ENCODE results near the gene TEC. TPM values are rescaled to one million over a fixed set of nuclear protein-coding genes. Genes with fewer than 3 reads are reported as not detected.

TEC gene
- total RNA-seq, 4 donors from 2014 or later = 3.6 to 12.7 (median 3.9) TPM

DNA sequence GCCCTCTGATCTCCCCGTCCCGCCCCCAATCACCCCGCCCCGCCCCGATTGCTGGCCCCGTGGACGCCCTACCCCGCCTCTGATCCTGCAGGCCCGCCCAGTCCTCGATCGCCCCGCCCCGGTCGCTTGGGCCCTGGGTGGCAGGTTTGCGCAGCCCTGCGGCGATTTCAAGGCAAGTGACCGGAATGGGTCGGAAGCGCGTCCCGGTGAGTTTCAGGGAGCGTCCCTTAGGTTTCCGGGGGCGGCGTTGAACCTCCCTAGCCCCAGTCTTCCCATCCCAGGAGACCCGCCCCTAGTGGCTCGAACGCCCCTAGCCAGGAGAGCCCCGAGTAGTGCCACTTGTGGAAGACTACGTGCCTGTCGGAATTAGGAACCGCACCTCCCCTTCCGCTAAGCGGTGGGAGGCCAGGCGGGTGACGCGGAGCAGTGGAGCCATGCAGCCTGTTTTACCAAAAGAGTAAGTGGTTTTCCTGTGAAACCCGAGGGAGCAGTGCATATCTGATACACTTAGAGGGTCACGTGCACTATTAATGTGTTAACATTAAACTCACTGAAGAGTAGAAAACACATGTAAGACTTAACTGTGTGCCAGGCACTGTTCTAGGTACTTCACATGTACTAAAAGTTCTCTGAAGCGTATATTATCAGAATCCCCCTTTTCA is 354 bp upstream of the TEC start:
- no peaks in the 10 kb centered on the region for H3K4me1 ChIP-seq
- H3K36me3 ChIP-seq = no peaks in the 10 kb centered on the region
- no peaks in the 10 kb centered on the region for H3K27me3 ChIP-seq
- 9 to 11% methylated on average over 13 to 14 of the region's 41 CpGs for WGBS, 2 donors
- intact Hi-C loops (cut with DNase I) = no loop called here
- H3K9me3 ChIP-seq = no peaks in the 10 kb centered on the region
- H3K27ac ChIP-seq = peak overlapping the region; percentile 84 to 90 (median 87)
- TF ChIP-seq, protein P1, sequence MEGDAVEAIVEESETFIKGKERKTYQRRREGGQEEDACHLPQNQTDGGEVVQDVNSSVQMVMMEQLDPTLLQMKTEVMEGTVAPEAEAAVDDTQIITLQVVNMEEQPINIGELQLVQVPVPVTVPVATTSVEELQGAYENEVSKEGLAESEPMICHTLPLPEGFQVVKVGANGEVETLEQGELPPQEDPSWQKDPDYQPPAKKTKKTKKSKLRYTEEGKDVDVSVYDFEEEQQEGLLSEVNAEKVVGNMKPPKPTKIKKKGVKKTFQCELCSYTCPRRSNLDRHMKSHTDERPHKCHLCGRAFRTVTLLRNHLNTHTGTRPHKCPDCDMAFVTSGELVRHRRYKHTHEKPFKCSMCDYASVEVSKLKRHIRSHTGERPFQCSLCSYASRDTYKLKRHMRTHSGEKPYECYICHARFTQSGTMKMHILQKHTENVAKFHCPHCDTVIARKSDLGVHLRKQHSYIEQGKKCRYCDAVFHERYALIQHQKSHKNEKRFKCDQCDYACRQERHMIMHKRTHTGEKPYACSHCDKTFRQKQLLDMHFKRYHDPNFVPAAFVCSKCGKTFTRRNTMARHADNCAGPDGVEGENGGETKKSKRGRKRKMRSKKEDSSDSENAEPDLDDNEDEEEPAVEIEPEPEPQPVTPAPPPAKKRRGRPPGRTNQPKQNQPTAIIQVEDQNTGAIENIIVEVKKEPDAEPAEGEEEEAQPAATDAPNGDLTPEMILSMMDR (IDR thresholded peaks at IDR 0.05) = peak in 2 of 6 experiments; percentile 17 to 36
- peak in 1 of 2 donors; percentile 70 for TF ChIP-seq POLR2A (IDR thresholded peaks at IDR 0.05)
- peak overlapping the region; percentile 20 to 80 (median 33) for H3K4me3 ChIP-seq (replicated peaks in 1 of 3)
- DNase-seq = peak; percentile 97 to 98

DNA sequence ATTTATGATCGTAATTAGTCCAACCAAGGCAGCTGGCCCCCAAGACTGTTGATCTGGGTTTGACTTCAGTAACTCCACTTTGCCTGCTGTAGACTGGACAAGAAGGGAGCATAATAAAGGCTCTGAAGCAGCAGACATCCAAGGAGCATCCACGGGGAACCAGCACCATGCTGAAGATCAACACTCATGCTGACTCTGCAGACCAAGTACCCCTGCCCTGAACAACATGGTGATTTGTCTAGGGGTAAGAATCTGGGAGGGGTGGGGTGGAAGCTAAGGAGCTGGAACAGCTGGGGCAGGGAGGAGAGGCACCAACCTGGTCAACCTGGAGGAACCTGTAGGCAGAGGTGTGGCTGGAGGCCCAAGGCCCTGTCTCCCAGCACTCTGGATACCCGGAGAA is 2.1 kb downstream of the TEC start:
- Histone ChIP-seq H3K27ac (no peak overlapping the region), H3K4me3 (replicated peaks in 1 of 3) (no peak overlapping the region), H3K4me1 (no peaks in the 10 kb centered on the region), H3K36me3 (no peaks in the 10 kb centered on the region), H3K27me3 (no peaks in the 10 kb centered on the region), H3K9me3 (no peaks in the 10 kb centered on the region)
- no peak for TF ChIP-seq POLR2A (IDR thresholded peaks at IDR 0.05)
- TF ChIP-seq, protein P1 (IDR thresholded peaks at IDR 0.05) = no peak
- intact Hi-C loops (cut with DNase I) = no loop called here
- no peak for DNase-seq
- WGBS, 2 donors = 83 to 95% methylated on average over 3 of the region's 3 CpGs

DNA sequence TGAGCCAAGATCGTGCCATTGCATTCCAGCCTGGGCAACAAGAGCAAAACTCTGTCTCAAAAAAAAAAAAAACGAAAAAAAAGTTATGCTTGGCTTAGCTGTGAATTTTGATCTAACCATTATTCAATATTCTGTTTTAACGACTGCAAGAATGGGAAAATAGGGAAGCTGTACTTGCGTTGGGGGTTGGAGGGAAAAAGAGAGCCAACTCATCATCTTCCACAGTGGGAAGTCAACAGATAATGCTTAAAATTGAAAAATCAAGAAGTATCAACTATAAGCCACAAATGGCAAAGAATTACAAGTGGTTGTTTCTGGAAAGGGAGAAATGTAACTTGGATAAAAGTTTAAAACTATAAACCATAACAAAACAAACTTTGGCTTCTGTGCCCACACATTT is 2.9 kb downstream of the TEC start:
- H3K36me3 ChIP-seq = no peaks in the 10 kb centered on the region
- H3K27ac ChIP-seq = no peak overlapping the region
- H3K27me3 ChIP-seq = no peaks in the 10 kb centered on the region
- H3K4me1 ChIP-seq = no peaks in the 10 kb centered on the region
- intact Hi-C loops (cut with DNase I) = no loop called here
- no peak overlapping the region for H3K4me3 ChIP-seq (replicated peaks in 1 of 3)
- 90 to 95% methylated on average over 4 of the region's 4 CpGs for WGBS, 2 donors
- H3K9me3 ChIP-seq = no peaks in the 10 kb centered on the region
- no peak for DNase-seq
- no peak for TF ChIP-seq POLR2A (IDR thresholded peaks at IDR 0.05)
- TF ChIP-seq, protein P1 (IDR thresholded peaks at IDR 0.05) = no peak

DNA sequence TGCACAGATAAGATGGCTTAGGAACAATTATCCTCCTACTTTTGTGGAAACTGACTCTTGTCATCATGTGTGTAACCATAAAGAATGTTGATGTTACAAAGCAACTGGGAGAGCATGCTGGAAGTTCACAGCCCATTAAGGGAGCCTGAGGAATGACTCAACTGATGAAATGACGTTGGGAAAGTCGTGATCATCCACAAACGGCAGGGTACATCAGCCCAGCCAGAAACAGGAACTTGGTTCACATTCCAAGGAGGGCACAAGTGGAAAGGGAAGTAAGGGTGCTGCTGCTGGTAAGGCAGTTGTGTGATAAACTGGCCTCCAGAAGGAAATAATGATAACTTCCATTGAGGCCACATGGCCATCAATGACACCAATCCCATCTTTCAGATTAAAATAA is 6.7 kb downstream of the TEC start:
- Histone ChIP-seq H3K4me1 (no peaks in the 10 kb centered on the region), H3K4me3 (replicated peaks in 1 of 3) (no peak overlapping the region), H3K36me3 (no peaks in the 10 kb centered on the region), H3K9me3 (no peaks in the 10 kb centered on the region), H3K27ac (no peak overlapping the region), H3K27me3 (no peaks in the 10 kb centered on the region)
- peak in 1 of 2 donors; percentile 2 for DNase-seq
- WGBS, 2 donors = 88 to 89% methylated on average over 3 of the region's 3 CpGs
- TF ChIP-seq, protein P1 (IDR thresholded peaks at IDR 0.05) = no peak
- TF ChIP-seq POLR2A (IDR thresholded peaks at IDR 0.05) = no peak
- intact Hi-C loops (cut with DNase I) = no loop called here

GRCh38 chr4:48262484-48262883 is 7.2 kb downstream of the TEC start:
- DNase-seq = no peak
- 78 to 91% methylated on average over 2 of the region's 2 CpGs for WGBS, 2 donors
- no peaks in the 10 kb centered on the region for H3K36me3 ChIP-seq
- no peak overlapping the region for H3K27ac ChIP-seq
- TF ChIP-seq, protein P1 (IDR thresholded peaks at IDR 0.05) = no peak
- TF ChIP-seq POLR2A (IDR thresholded peaks at IDR 0.05) = no peak
- no peak overlapping the region for H3K4me3 ChIP-seq (replicated peaks in 1 of 3)
- no peaks in the 10 kb centered on the region for H3K27me3 ChIP-seq
- intact Hi-C loops (cut with DNase I) = no loop called here
- no peaks in the 10 kb centered on the region for H3K4me1 ChIP-seq
- no peaks in the 10 kb centered on the region for H3K9me3 ChIP-seq

All from thyroid gland (tissue), 4 donors.